Measurements from ENCODE around the gene MED12L.

DNA sequence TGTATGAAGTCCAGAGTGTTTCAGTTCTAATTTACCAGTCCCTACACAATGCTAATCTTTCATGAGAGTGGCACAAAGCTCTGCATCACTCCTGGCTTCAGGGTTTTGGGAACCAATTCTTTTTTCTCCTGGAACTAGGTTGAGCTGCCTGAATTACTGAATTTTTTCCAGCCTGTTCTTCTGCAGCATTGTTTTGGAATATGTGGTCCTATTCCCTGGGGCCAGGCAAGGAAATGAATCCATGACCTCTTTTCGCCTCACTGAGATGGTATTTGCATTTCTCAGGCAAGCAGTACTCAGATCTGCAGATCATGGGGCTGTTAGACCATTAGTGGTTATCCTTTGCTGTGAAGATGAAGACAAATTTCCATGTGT is 143.2 kb downstream of the MED12L start:
- TF ChIP-seq, protein P1, sequence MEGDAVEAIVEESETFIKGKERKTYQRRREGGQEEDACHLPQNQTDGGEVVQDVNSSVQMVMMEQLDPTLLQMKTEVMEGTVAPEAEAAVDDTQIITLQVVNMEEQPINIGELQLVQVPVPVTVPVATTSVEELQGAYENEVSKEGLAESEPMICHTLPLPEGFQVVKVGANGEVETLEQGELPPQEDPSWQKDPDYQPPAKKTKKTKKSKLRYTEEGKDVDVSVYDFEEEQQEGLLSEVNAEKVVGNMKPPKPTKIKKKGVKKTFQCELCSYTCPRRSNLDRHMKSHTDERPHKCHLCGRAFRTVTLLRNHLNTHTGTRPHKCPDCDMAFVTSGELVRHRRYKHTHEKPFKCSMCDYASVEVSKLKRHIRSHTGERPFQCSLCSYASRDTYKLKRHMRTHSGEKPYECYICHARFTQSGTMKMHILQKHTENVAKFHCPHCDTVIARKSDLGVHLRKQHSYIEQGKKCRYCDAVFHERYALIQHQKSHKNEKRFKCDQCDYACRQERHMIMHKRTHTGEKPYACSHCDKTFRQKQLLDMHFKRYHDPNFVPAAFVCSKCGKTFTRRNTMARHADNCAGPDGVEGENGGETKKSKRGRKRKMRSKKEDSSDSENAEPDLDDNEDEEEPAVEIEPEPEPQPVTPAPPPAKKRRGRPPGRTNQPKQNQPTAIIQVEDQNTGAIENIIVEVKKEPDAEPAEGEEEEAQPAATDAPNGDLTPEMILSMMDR (IDR thresholded peaks at IDR 0.05) = no peak
- TF ChIP-seq POLR2A (IDR thresholded peaks at IDR 0.05) (no peak), EP300 (IDR thresholded peaks at IDR 0.05) (no peak), POLR2AphosphoS5 (IDR thresholded peaks at IDR 0.05) (no peak)

All from upper lobe of left lung (tissue), 4 donors.